ENCODE measurements around the gene NDUFA12. TPM values are rescaled to one million over a fixed set of nuclear protein-coding genes. Genes with fewer than 3 reads are reported as not detected.

The NDUFA12 gene
- total RNA-seq, 1 donor from 2014 or later: 41.7 TPM

GRCh38 chr12:94942663-94943062 is 60.8 kb downstream of the NDUFA12 start:
- ATAC-seq: no peak
- DNase-seq (ENCODE audit: low spot score): no peak

- DNase-seq (ENCODE audit: low spot score): no peak
- ATAC-seq: no peak
Measured at GRCh38 chr12:94941440-94941862, 62.0 kb downstream of the NDUFA12 start.

DNA sequence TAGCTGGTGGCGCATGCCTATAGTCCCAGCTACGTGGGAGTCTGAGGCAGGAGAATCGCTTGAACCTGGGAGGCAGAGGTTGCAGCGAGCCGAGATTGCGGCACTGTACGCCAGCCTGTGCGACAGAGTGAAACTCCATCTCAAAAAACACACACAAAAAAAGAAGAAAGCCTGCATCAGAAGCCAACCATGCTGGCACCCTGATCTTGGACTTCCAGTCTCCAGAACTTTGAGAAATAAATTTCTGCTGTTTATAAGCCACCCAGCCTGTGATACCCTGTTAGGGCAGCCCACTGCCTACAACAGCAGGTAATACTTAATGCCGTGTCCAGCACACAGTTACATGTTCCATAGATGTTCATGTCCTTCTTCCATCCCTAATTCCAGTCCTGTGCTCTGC is 62.7 kb downstream of the NDUFA12 start:
- DNase-seq (ENCODE audit: low spot score) (no peak), ATAC-seq (no peak)

GRCh38 chr12:94938583-94938982 is 64.9 kb downstream of the NDUFA12 start:
- no peak for ATAC-seq

DNA sequence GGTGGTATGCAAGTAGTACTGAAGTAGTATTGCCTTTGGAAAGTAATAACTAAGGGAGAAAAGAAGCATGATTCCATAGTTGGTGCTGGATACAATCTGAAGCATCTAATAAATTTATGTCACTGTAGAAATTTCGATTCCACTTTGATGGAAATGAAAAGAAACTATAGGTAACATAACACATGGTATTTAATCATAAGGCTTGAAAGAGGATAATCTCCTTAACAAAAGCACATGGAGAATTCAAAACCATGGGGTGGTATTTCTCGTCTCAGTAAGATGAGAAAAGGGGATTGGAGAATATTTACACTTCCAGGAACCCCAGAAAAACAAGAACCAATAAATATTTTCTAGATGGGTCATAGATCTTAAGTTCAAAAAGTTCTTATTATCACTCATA is 72.7 kb downstream of the NDUFA12 start:
- no peak for DNase-seq (ENCODE audit: low spot score)

More at GRCh38 chr12:94938583-94938982, 64.9 kb downstream of the NDUFA12 start:
- no peak for DNase-seq (ENCODE audit: low spot score)

GRCh38 chr12:94930216-94930654 is 73.3 kb downstream of the NDUFA12 start:
- peak; percentile 90 for ATAC-seq
- no peak for DNase-seq (ENCODE audit: low spot score)

More for the DNA sequence above, 72.7 kb downstream of the NDUFA12 start:
- no peak for ATAC-seq

- peak; percentile 50 for ATAC-seq
- no peak for DNase-seq (ENCODE audit: low spot score)
Measured at GRCh38 chr12:94929780-94930179, 73.7 kb downstream of the NDUFA12 start.

GRCh38 chr12:94925729-94926128 is 77.8 kb downstream of the NDUFA12 start:
- no peak for ATAC-seq
- DNase-seq (ENCODE audit: low spot score): no peak

DNA sequence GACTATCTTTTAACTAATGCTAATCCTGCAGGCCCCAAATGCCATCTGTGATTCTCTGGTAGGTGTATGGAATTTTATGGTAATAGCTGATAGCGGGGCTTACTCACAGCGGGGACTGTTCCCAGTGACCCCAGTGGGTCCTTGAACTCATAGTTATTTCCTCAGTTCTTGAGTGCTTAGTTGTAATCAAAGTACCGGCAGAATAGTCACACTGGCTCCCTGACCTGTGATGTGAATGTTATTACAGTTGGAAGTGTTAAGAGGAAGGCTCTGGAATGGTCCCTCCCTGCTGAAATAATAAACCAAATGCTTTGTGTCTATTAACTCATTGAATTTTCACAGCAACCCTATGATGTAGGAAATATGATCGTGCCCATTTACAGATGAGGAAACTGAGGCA is 78.3 kb downstream of the NDUFA12 start:
- ATAC-seq (no peak), DNase-seq (ENCODE audit: low spot score) (no peak)

- ATAC-seq (no peak), DNase-seq (ENCODE audit: low spot score) (no peak)
Measured at GRCh38 chr12:94922561-94922960, 80.9 kb downstream of the NDUFA12 start.

Other genes with a start within 250 kb of the NDUFA12 start
- gene NR2C1, start 69.9 kb upstream of the NDUFA12 start, total RNA-seq: 21.5 TPM
- gene FGD6, start 213.8 kb upstream of the NDUFA12 start, total RNA-seq: 4.7 TPM
- 20.2 TPM for gene VEZT, start 214.1 kb upstream of the NDUFA12 start, total RNA-seq

All from left lobe of liver (tissue), 2 donors.